ELF-1 (cell line): ENCODE measurements around the gene ACTL10.

ENCODE experiments used
- DNase-seq: peaks from one replicate; pipeline ENCODE4 v3.0.0-alpha.2; 2016; ENCODE audit warnings: low read depth, low spot score

Gene ACTL10

DNA sequence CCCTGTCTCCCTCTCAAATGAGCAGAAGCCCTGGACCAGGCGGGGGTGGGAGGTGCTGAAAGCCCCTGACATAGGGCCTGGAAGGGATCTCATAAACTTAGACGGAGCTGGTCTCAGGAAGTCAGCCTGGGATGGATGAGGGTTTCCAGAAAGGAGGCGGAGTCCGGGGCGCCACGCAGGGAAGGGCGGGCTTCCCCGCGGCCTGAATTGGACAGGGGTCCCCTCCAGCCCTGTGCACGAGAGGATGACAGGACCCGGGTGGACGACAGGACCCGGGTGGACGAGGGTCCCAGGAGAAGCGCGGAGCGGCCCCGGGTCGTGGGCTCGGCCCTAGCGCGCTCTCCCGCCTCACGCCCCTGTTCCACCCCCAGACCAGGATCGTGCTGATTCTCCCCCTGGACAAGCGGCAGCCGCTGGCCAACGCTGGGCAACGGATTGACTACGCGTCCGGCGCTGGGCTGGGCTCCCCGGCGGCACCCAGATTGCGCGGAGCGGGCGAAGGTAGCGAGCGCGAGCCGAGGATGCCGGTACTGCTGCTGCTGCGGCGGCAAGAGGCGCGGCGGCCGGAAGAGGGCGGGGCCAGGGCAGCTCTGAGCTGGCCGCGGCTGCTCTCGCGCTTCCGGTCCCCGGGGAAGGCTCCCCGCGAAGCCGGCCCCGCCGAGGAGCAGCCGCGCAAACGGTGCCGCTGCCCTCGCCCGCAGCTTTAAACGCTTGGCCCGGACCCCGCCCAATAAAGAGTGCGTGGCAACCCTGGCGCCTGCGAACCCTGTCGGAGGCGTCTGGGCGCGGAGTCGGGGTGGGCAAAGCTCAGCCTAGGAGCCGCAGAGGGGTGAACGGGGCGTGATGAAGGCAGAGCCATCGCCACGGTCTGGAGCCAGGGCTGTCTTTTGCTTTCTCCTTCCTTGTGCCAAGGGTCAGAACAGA lies 3.3 kb upstream of the ACTL10 start:
- peak; percentile 79 for DNase-seq

DNA sequence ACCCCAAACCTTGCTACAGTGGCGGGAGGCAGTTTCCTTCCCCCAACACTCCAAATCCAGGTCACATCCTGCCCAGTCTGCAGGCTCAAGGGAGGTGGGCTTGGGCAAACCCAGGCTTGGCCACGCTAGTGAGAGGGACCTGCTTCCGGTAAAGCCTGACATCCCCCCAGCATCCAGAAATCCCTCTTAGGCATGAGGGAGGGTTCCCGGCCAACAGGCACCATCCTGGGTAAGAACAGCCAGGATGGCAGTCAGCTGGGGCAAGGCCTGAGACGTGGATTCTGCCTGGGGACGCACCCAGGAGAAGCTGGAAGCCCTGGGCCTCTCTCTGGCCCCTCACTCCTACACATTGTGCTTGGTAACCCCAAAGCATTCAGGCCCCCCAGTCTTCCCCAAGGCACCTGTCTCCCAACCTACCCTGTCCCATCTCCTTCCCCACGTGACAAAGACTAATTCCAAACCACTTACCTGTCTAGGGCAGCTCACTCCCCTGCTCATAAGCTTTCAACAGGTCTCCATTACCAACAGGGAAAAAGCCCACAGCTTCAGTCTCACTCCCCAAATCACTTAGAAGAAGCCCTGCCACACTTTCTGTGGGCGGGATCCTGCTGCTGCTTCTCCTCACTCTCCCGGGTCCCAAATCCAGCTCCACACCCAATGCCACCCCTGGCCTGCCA lies 2.5 kb upstream of the ACTL10 start:
- DNase-seq = no peak

DNA sequence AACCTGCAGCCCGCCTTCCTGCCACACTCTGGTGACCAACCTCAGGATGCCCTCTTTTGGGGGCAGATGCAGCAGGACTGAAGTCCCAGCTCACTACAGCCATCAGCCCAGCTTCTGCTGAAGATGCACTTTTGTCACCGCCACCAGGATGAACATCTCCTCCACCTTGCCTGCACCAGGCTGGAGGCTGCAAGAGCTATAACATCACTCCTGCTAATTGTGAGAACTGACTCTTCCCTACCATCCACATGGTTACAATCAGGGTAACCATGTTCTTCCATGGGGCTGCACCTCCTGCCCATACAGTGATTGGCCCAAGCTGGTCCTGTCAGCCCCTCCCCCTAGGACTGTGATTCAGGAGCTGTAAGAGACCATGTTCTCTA lies 2.0 kb upstream of the ACTL10 start:
- DNase-seq = no peak

DNA sequence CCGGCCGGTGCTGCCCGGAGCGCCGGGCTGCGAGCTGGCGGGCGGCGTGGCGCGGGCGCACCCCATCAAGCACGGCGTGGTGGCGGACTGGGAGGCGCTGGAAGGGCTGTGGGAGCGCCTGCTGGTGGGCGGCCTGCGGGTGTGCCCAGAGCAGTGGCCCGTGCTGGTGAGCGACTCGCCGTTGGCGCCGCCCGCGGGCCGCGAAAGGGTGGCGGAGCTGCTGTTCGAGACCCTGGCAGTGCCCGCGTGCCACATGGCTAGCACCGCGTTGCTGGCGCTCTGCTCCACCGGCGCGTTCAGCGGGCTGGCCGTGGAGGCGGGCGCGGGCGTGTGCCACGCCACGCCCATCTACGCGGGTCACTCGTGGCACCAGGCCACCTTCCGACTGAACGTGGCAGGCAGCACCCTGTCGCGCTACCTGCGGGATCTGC lies 517 bp downstream of the ACTL10 start:
- DNase-seq = no peak

DNA sequence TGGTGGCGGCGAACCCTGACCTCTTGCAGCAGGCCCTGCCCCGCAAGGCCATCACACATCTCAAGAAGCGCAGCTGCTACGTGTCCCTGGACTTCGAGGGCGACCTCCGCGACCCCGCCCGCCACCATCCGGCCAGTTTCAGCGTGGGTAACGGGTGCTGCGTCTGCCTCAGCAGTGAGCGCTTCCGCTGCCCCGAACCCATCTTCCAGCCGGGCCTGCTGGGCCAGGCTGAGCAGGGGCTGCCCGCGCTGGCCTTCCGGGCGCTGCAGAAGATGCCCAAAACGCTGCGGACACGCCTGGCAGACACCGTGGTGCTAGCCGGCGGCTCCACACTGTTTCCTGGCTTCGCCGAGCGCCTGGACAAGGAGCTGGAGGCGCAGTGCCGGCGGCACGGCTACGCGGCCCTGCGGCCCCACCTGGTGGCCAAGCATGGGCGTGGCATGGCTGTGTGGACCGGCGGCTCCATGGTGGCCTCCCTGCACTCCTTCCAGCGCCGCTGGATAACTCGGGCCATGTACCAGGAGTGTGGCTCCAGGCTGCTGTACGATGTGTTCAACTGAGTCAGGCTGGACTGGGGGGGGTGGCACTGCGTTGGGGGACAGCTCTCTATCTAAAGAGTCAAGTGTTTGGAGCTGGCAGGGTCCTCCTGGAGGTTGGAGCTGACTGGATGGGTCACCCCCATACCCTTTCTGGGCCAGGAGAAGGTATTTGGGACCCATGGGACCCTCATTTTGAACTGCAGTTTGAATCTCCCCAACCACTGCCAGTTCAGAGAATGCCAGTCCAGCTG lies 1.1 kb downstream of the ACTL10 start:
- peak; percentile 92 for DNase-seq

DNA sequence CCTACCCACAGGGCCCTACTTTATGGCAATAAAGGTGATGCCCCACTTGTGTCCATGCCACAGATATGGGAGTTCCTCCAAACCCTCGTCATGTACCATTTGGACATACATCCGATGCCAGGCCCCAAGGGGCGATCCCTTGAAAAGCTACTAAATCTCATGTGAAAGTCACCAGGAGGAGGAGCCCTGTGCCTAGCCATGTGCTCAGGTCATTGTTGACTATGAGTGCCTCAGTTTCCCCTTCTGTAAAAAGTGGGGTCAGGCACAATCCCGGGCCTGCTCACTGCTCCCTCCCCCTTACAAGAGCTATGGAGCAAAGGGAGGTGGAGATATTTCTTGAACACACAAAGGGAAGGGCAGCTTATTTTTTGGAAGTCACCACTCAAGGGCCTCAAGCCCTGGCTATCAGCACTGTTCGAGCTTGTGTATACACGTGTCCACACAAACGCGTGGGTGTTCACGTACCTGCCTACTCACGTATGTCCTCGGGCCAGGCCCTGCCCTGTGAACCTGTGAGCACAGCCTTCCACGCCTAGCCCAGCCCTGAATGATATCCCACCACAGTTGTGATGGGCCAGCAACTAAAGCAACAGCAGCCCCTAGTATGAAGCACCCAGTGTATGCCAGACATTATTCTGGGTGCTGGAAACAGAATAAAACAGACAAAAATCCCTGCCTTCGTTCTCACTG lies 1.9 kb downstream of the ACTL10 start:
- DNase-seq = no peak

DNA sequence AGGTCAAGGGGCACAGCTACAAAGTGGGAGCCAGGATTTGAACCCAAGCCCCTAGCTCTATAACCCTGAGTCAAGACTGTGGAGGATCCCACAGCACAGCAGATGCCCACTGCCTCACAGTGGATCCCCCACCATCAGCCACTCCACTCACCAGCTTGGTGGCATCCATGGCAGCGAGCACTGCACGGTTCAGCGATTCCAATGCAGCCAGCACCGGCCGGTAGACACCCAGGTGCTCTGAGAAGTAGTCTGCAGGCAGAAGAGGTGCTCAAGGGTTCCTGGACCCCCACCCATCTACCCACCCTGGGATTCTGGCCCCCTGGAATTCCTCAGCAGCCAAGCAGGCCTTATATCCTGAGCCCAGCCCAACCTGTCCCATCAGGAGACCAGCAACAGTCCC lies 2.5 kb downstream of the ACTL10 start:
- DNase-seq = no peak

DNA sequence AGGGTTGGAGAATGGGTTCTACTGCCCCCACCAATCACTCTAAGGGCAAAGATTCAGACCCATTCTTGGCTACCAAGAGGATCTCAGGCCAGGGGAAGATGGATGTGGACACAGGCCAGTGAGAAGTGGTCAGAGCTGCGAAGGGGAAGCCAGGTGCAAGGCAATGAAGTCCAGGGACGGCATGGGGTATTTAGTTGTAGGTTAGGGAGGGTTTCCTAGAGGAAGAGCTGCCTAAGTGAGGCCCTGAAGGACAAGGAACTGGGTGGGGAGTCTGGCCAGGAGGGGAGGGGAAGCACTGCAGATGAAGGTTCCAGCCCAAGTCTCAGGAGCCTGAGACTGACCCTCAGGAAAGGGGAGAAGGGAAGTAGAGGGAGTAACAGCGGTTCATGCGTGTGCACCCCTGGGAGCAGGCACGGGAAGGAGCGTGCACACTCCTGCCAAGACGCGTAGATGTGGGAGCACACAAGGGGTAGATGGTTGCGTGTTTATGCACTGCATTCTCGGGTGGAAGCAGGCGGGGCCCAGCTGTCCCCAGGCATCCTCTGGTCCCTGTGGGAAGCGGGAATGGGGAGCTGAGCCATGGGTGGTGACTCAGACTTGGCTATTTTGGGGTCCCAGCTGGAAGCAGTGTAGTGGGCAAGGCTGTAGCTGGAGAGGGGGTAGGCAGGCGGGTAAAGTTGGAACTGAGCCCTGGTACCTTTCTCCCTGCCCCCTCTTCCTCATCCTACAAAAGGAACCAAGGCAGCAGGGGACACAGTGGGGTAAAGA lies 3.3 kb downstream of the ACTL10 start:
- no peak for DNase-seq

DNA sequence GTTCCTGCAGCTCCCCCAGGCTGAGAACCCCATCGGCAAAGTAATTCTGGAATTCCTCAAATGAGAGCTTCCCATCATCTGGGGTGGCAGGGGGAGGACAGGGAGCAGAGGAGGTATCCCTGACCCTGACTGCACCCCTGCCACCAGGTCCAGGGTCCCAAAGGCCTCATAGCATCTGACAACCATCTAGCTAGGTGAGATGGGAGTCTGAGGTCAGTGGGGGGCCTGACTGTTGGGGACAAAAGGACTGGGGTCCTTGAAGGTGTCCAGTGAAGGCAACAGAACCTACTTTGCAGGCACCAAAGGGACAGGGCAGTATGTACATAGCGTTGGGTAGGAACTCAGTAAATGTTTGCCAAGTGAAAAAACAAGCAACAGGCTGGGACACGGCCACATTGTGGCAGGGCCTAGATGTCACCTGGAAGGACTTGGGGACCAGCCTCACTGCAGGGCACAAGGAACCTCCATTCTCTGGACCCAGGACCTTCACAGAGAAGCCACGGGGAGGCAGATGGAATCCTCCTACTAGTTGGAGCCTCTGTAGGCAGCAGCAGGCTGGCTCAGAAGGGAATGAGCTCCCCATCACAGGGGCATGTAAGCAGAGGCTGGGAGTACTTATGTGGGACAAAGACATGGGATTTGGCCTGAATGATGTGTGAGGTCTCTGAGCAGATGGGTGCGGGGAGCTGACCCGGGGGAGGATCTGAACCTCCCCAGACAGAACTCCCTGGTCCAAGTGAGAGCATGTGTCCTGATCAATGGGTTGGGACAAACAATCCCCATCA lies 4.2 kb downstream of the ACTL10 start:
- DNase-seq = no peak

DNA sequence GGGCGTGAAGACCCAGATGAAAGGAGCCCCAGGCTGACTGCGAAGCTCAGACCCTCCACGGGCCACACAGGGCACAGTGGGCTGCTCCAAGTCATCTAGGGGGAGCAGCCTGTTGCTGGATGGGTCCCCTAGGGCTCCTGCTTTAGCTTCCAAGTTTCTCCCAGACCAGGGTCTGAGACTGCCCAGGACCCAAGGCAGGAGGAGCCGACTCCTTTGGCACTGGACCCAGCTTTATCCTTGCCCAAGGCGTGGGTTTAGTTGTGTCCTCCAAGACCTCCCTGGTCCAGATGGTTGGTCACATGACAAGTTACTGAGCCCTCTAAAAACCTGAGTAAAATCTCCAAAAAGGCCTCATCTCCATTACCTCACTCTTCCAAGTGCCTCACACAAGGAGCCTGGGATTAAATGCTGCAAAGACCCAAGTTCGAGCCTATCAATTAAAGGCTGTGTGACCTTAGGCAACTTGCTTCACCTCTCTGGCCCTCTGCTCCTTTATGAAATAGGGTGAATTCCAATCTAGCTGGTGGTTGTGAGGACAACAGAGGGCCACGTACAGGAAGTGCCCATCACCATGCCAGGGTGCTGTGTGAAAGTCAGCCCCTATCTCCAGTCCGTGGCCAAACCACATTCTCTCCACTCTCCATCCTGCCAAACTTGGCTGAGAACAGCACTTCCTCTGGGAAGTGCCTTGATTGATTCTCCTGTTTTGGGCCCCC lies 5.0 kb downstream of the ACTL10 start:
- no peak for DNase-seq

DNA sequence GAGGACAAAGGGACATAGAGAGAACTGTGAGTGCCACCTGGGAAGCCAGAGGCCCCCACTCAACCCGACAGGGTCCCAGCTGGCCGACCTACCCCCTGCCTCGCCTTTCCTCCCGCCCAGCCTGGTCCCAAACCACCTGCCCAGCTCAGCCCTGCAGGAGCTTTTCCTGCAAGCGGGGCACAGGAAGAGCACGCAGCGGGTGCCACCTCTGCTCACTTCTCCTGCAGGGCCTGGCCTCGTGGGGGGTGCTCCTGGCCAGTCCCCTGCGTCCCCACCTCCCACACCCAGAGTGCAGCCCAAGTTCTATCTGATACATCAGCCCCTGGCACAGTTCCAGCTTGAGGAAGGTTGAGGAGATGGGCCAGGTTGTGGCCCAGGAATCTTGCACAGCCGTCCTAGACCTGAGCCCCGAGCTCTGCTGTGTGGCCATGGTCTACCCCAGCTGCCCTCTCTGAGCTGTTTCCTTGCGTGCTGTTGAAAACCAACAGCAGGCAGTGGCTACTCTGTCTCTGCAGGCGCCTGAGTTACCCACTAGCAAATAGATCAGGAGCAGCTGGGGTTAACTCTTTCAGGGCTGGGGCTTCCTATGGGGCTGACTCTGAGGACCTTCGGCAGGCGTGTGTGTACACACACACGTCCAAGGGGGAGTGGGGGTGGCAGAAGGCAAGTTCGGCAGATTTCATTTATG lies 5.8 kb downstream of the ACTL10 start:
- no peak for DNase-seq

DNA sequence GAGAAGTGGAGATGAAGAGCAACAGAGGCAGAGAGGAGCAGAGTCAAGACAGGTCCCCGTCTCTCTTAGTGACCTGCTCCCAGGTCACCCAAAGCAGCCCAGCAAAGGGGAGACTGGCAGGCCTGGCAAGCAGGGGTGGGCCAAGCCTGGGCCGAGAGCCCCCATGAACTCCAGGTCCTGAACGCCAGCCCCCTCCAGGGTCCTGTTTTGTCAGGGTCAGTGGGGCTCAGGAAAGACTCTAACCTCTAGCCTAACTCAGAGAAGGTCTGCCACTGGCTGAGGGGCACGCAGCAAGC lies 6.3 kb downstream of the ACTL10 start:
- DNase-seq = no peak

DNA sequence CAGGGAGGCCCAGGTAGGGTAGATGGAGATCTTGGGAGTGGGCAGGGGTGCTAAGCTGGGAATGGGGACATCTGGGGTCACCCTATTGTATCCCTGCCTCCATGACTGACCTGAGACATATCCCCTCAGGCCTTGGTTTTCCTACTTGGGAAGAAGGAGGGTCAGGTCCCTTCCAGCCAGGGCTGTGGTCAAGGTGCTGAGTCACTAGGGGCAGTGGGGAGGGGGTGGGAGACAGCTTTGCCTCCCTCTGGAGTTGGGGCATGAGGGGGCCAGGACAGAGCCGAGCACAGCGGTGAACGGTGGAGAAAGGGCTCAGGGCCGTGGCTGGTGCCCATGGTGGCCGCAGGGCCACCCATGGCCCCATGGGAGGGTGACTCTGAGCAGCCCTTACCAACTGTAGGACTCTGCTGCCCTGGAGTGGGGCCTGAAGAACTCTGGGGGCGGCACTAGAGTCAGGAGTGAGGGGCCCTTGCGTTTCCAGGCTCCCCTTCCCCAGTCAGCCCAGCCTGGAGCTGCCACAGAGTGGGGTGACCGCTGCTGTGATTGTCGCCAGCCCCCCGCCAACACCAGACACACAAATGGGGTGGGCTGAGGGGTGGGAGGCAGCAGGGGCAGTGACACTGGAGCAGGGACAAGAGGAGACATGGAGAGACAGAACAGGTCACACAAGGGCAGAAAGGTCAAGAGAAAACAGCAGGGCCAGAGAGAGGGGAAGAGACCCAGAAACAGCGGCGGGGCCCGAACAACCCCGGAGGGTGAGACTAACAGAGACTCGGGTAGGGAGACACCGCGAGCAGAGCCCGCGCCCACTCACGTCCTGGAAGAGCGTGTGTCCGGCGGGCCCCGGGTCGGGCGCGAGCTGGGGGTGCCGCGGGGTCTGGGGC lies 6.9 kb downstream of the ACTL10 start:
- peak; percentile 37 for DNase-seq

DNA sequence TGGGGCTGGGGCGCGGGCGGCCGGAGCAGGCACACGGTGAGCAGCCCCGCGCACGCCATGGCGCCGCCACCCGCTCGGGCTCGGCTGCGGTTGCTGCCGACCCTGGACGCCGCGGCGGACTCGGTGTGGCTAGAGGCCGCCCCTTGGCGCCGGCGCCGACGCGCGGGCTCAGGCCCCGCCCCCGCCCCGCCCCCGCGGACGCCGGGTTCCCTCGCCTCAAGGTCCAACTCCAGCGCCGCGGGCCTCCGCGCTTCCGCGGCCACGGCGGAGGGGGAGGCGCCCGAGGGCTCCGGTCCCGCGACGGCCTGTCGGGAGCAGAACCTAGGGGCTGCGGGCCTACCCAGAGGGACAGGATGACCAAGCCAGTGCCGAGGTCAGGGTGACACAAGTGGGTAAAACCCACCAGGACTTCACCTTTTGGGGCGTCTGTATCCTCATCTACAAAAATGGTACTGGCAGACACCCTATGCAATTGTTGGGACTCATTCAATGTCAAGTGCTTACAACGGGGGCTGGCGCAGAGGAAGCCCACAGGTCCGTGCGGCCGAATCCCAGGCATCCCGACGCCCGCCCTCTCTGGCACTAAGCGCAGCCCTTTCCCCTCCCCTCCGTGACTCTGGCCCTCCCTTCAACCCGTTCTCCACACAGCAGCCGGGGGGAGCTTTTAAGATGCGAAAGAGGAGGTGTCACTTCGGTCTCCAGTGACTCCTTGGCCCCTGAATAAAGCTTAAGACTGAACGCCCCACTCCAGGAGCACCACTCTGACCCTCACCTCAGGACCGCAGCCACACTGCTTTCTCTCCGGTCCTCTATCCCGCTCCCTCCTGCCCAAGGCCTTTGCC lies 7.8 kb downstream of the ACTL10 start, which contains the start of gene NECAB3:
TSS of gene NECAB3 (minus strand) at position 135 of the 842 bp plus-strand sequence. CDS start at position 59, 76 bp downstream.
- DNase-seq = peak; percentile 70

DNA sequence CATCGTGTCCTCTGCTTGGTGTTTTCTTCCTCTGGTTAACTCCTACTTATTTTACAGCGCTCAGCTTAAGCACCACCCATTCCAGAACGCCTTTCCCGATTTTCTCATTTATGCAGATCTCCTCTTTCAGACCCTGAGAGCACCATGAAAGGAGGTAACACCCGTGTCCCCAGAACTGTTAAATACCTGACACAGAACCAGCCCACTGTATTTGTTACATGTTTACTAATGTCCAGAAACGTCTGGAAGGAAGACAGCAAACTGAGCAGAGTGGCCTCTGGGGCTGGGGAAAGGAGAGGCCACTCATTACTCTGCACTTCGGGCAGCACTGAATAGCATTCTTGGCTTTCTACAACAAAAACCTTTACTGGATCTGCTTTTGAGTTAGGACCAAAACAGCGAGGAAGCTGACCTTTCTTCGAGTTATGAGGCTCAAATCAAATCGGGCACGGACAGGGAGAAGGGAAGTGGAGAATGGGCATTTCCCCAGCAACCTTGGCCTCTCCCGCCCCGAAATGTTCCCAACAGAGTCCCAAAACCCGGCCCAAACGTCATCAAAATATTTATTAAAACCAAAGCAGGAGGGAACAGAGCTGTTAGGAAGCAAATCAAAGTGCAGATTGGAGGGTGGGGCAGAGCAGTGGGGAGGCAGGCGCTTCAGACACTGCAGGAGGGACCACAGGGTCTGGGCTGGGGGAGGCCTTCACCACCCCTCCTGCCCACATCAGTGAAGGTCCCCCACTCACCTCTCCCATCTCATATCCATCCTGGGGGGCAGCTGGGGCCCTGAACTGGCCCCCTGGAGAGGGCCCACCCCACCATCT lies 8.6 kb downstream of the ACTL10 start:
- peak; percentile 53 for DNase-seq

DNA sequence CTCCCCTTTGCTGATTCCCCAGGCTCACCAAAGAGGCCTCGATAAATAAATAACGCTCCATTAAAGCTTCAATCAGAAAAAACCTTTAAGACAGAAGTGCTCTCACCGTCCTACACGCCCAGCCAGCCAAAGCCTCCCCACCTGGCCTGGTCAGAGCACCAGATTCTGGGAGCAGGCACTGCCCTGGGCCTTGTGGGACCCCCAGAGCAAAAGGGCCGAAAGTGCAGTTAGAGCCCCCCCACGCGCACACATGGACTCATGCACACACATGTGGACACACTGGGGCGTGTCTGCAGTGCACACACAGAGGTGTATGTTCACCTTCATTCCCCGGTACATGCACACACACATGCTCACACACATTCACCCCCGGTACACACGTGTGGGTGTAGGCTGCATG lies 9.4 kb downstream of the ACTL10 start:
- DNase-seq = no peak
